ENCODE data around the gene FLNB. TPM values are rescaled to one million over a fixed set of nuclear protein-coding genes. Genes with fewer than 3 reads are reported as not detected.

FLNB gene
- total RNA-seq, 1 experiment from 2014 or later: 41.2 TPM

- Histone ChIP-seq H3K9me3 (ENCODE audit: low read depth, low read length, poor library complexity, severe bottlenecking) (no peaks in the 10 kb centered on the region), H3K4me1 (ENCODE audit: insufficient read depth, low read length, poor library complexity, severe bottlenecking) (no peaks in the 10 kb centered on the region), H3K36me3 (ENCODE audit: insufficient read depth, low read length, poor library complexity, severe bottlenecking) (no peaks in the 10 kb centered on the region), H3K4me3 (ENCODE audit: low read depth, low read length, poor library complexity, severe bottlenecking) (no peak overlapping the region), H3K27ac (ENCODE audit: low read depth, low read length, poor library complexity, severe bottlenecking) (no peak overlapping the region), H3K27me3 (replicated peaks; ENCODE audit: insufficient read depth, low read depth, low read length, poor library complexity) (no peaks in the 10 kb centered on the region)
- CTCF ChIA-PET: no interaction called here
- POLR2A ChIA-PET (ENCODE audit: low non-redundant PET): no interaction called here
- TF ChIP-seq, protein P1, sequence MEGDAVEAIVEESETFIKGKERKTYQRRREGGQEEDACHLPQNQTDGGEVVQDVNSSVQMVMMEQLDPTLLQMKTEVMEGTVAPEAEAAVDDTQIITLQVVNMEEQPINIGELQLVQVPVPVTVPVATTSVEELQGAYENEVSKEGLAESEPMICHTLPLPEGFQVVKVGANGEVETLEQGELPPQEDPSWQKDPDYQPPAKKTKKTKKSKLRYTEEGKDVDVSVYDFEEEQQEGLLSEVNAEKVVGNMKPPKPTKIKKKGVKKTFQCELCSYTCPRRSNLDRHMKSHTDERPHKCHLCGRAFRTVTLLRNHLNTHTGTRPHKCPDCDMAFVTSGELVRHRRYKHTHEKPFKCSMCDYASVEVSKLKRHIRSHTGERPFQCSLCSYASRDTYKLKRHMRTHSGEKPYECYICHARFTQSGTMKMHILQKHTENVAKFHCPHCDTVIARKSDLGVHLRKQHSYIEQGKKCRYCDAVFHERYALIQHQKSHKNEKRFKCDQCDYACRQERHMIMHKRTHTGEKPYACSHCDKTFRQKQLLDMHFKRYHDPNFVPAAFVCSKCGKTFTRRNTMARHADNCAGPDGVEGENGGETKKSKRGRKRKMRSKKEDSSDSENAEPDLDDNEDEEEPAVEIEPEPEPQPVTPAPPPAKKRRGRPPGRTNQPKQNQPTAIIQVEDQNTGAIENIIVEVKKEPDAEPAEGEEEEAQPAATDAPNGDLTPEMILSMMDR (conservative IDR thresholded peaks at IDR 0.05; ENCODE audit: low read depth, low read length): no peak
- TF ChIP-seq EZH2 (IDR thresholded peaks at IDR 0.05; ENCODE audit: borderline replicate concordance, low read depth, low read length, poor library complexity, severe bottlenecking): no peak
- BruUV-seq (replicated peaks): no TSS peak
- intact Hi-C loops (cut with micrococcal nuclease; ENCODE audit: unreplicated experiment): no loop called here
- no peak for DNase-seq (ENCODE audit: low spot score)
These were observed 143.4 kb downstream of the FLNB start for GRCh38 chr3:58151637-58152036.

DNA sequence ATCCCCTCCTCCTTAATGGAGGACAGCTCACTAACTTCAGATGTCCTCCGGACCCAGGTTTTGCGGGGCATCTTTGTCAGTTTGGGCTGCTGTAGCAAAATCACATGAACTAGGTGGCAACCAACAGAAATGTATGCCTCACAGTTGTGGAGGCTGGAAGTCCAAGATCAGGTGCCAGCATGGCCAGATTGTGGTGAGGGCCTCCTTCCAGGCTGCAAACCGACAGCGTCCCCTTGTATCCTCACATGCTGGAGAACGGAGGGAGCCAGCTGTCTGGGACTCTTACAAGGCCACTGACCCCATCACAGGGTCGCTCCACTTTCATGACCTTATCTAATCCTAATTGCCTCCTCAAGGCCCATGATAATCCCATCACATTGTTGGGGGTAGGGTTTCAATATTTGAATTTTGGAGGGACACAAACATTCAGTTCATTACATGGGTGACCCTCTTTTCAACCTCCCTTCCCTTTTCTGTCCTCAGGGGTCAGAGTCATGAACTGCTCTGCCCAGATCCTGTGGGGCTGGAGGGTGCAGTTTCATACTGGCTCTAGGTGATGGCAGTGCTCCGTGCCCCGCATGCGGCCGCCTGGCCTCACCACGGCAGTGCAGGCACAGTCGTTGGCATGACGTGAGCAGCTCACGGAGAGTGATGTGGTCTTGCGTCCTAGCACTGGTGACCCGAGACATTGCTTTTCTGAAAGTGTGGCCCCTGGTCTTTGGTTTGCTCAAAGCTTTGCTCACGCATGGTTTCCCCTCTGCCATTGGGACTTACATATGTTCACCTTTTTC, 144.2 kb downstream of the FLNB start:
- DNase-seq (ENCODE audit: low spot score): no peak
- Histone ChIP-seq H3K4me3 (ENCODE audit: low read depth, low read length, poor library complexity, severe bottlenecking) (no peak overlapping the region), H3K36me3 (ENCODE audit: insufficient read depth, low read length, poor library complexity, severe bottlenecking) (no peaks in the 10 kb centered on the region), H3K27ac (ENCODE audit: low read depth, low read length, poor library complexity, severe bottlenecking) (no peak overlapping the region), H3K27me3 (replicated peaks; ENCODE audit: insufficient read depth, low read depth, low read length, poor library complexity) (no peaks in the 10 kb centered on the region), H3K4me1 (ENCODE audit: insufficient read depth, low read length, poor library complexity, severe bottlenecking) (peaks cover 6% of the 10 kb centered on the region), H3K9me3 (ENCODE audit: low read depth, low read length, poor library complexity, severe bottlenecking) (no peaks in the 10 kb centered on the region)
- no TSS peak for BruUV-seq (replicated peaks)
- POLR2A ChIA-PET (ENCODE audit: low non-redundant PET): no interaction called here
- TF ChIP-seq EZH2 (IDR thresholded peaks at IDR 0.05; ENCODE audit: borderline replicate concordance, low read depth, low read length, poor library complexity, severe bottlenecking): no peak
- intact Hi-C loops (cut with micrococcal nuclease; ENCODE audit: unreplicated experiment): no loop called here
- CTCF ChIA-PET: no interaction called here

DNA sequence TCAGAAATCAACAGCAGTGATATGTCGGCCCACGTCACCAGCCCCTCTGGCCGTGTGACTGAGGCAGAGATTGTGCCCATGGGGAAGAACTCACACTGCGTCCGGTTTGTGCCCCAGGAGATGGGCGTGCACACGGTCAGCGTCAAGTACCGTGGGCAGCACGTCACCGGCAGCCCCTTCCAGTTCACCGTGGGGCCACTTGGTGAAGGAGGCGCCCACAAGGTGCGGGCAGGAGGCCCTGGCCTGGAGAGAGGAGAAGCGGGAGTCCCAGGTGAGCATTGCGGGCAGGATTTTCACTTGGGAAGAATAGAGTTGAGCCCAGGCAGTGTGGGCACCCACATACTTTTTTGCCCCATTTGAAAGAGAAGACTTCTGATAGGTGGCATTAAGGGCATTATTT, 145.1 kb downstream of the FLNB start:
- ChIA-PET CTCF (no interaction called here), POLR2A (ENCODE audit: low non-redundant PET) (no interaction called here)
- BruUV-seq (replicated peaks): no TSS peak
- no peak for TF ChIP-seq EZH2 (IDR thresholded peaks at IDR 0.05; ENCODE audit: borderline replicate concordance, low read depth, low read length, poor library complexity, severe bottlenecking)
- TF ChIP-seq, protein P1 (conservative IDR thresholded peaks at IDR 0.05; ENCODE audit: low read depth, low read length): no peak
- intact Hi-C loops (cut with micrococcal nuclease; ENCODE audit: unreplicated experiment): no loop called here
- H3K27me3 ChIP-seq (replicated peaks; ENCODE audit: insufficient read depth, low read depth, low read length, poor library complexity): no peaks in the 10 kb centered on the region
- no peak for DNase-seq (ENCODE audit: low spot score)
- no peaks in the 10 kb centered on the region for H3K36me3 ChIP-seq (ENCODE audit: insufficient read depth, low read length, poor library complexity, severe bottlenecking)
- H3K27ac ChIP-seq (ENCODE audit: low read depth, low read length, poor library complexity, severe bottlenecking): no peak overlapping the region
- H3K9me3 ChIP-seq (ENCODE audit: low read depth, low read length, poor library complexity, severe bottlenecking): no peaks in the 10 kb centered on the region
- no peak overlapping the region for H3K4me3 ChIP-seq (ENCODE audit: low read depth, low read length, poor library complexity, severe bottlenecking)
- H3K4me1 ChIP-seq (ENCODE audit: insufficient read depth, low read length, poor library complexity, severe bottlenecking): peaks cover 12% of the 10 kb centered on the region

Measured in A673 (cell line).